Measurements from ENCODE around the gene ARMH1. TPM values are rescaled to one million over a fixed set of nuclear protein-coding genes. Genes with fewer than 3 reads are reported as not detected.
A peak's percentile ranks its signal among the peaks of the same experiment; 100 is the strongest.
"Not testable (repeated sequence)": the region's sequence is repeated elsewhere in the genome, so short reads cannot be mapped to it uniquely, and the experiment has no call there.

The ARMH1 gene
- polyA plus RNA-seq, 1 donor, result 7.3 TPM

DNA sequence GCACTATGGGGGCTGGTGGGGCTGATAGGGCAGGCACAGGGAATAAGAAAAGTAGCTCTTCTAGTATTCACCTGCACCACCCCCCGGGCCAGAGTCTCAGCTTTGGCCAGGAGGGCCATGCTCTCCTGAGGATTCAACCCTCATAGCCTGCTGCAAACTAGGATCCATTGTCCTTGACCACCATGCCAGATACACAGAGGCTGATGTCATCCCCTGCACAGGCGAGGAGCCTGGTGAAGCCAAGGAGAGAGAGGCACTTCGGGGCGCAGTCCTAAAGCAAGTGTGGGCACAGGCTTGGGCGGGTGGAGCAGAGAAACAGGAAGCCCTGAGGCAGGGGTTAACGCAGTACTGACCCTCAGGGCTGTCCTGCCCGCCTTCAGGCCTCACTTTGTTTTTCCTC is 29.7 kb upstream of the ARMH1 start:
- no peak for DNase-seq

DNA sequence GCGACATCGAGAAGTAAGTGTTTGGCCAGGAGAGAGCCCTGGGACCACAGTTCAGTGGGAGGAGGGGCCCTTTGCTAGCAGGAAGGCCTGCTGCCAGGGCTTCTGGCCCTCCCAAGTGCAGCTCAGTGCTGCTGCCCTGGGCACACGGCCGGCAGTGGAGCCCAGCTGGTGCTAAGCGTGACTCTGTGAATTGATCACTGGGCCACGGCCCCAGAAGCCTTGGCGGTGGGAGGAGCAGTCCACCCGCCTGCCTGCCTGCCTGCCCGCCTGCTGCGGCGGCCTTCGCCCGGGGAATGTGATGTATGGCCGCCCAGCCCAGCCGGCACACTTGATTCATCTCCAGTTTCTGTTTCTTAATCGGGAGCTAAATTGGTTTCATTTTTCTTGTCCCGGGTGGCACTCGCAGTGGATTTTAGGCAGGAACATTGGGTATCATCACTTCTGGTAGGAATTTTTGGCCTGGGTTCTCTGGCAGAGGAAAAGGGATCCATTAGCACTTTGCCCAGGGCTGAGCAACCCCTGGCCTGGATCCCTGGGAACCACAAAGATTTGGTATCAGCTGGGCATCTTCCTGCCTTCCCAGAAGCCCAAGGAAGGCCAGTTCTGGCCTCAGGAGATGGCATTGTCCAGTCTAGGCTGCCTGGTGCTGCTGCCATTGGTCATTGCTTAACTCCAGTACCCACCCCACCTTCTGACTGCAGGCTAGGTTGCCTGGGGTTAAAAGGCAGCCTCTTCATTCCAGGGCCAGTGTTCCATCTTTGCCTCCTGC is 28.9 kb upstream of the ARMH1 start:
- DNase-seq, result no peak

DNA sequence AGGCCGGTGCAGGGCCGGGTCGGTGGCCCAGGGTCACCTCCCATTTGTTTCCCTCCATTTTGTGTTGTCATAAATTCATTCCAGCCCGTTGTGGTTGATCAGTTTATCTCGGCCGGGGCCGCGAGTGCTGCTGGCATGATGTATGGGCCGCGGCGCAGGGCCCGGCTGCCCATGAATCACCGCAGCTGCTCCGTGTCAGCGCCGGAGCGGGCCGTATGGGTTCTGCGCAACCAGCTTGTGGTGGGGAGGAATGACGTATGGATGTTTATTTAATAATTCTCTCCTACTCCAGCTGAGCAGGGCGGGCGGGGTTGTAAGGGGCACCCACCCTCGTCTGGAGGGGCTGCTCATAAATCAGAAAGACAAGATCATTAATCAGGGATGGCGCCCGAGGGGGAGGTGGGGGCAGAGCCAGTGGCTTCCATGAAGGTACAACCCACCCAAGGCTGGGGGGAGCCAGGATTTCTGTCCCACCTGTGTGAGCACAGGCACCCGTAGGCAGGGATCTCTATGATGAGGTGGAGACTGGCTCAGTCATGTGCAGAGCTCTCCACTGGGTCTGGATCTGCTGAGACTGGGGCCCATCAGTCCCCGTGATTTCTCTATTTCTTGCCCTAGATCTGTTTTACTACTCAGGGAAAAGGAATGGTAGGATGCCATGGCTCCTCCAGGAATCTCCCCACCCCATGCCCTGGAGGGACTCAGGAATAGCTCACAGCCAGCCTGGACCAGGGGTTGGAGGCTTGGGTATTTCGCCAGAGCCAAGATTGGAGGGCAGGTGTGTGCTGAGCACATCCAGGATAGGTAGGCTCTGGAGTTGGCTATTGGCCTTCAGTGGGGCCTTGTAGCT is 28.0 kb upstream of the ARMH1 start:
- DNase-seq, result no peak

DNA sequence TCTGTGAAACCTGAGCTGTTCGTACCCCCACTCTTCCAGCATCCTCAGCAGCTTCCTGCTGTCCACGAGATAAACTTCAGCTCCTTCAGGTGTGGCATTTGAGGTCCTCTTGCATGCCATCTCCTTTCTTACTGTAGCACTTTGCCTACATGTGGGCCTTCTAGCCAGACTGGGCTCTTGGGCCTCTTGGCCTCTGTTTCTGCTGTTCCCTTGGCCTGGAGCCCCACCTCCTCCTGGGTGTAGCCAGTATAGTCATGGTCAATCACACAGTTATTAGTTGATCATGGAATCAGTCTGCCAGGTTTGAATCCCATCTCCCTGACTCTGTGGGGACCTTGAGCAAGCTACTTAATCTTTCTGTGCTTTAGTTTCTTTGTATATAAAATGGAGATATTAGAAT is 26.6 kb upstream of the ARMH1 start:
- DNase-seq, result no peak

DNA sequence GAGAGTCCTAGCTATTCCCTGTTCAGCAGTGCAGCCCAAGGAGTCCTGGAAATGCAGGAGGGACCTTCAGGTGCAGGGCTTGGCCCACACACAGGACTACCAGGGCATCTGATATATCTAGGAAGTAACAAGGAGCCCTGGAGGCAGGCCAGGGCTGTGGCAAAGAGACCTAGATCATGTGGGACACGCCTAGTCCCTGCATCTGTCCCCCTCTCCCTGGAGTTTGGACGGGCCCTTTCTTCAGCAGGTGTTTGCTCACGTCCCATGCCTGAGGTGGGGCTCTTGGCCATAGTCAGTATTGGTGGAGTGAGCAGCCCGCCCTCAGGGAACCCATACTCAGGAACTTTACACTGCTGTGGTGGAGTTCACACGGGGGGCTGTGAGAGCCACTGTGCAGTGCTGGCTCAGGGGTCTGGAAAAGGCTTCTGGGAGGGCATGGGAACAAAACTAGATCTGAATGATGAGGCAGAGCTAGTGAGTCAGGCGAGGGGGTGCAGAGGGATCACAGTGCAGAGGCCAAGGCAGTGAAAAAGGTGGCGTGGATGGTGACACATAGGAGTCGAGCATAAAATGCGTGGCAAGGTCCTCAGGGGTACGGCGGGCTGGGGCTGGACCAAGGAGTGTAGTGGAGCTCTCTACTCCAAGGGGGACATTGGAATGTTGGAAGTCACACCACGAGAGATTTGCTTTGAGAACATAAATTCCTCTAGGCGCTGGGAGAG is 25.8 kb upstream of the ARMH1 start:
- DNase-seq, result no peak

DNA sequence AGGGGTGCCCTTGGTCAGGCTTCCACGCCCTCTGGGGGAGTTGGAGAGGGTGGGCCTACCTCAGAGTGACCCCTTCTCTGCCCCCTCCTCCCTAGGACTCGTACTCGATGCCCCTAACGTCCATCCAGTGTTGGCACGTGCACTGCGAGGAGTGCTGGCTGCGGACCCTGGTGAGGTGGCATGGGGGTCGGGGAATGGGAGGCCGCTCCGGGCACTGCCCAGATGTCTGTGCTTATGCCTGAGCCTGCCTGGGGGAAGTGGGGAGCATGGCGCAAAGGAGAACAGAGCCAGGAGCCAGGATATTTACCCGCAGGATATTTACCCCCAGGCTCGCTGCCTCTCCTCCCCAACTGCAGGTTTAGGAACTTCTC is 24.7 kb upstream of the ARMH1 start:
- no peak for DNase-seq

DNA sequence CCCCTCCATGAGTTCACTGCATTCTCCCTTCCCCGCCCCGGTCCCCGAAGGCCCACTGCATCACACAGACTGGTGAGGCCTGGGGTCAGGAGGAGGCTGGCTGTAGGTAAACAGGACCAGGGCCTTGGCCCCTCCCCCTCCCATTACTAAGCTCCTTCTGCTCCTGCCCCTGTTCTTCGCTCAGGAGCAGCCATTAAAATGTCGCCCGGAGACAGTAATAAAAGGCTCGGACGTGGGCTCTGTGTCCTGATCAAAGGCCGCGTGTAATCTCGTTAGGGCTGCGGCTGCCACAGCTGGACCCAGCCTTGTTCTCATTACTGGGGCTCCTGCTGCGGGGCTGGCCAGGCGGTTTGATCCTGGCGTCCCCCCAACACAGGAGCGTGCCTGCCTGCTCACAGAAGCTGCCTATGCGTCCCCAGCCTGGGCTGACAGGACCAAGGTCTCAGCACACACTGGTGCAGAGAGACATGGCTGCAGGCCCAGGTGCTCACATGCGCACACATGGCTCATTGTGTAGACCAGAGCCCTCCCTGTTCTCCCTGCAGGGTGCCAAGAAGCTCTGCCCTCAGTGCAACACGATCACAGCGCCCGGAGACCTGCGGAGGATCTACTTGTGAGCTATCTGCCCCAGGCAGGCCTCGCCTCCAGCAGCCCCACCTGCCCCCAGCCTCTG is 24.2 kb upstream of the ARMH1 start:
- DNase-seq, result no peak

DNA sequence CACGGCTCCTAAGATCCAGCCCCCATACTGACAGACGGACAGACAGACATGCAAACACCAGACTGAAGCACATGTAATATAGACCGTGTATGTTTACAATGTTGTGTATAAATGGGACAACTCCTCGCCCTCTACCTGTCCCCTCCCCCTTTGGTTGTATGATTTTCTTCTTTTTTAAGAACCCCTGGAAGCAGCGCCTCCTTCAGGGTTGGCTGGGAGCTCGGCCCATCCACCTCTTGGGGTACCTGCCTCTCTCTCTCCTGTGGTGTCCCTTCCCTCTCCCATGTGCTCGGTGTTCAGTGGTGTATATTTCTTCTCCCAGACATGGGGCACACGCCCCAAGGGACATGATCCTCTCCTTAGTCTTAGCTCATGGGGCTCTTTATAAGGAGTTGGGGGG is 23.4 kb upstream of the ARMH1 start:
- DNase-seq, result no peak

DNA sequence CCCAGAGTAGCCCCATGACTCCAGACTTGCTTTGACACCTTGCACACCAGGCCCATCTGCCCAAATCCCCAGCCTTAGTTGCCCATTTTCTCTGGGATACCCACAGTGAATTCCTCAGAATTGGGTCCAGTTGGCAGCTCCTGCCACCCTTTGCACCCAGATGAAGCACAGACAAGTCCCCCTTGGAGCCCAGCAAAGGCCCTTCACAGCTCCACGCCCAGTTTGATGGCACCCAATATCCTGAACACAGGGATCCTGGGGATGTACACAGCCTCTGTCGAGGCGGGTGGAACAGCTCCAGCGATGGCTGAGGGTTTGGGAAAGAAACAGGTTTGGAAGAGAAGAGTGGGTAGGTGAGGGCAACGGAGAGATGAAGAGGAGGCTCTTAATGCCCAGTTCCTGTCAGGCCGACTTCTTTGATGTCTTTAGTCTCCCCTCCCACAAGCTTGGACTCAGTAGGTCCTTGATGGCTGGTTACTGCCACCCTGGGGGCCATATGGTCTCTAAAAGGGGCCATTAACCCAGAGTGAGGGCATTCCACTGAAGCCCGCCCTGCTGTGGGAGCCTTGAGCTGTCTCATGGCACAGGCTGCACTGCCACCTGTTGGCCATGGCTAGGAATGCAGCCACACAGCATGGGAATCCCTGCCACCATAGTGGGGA is 21.9 kb upstream of the ARMH1 start:
- DNase-seq, result peak; percentile 72

DNA sequence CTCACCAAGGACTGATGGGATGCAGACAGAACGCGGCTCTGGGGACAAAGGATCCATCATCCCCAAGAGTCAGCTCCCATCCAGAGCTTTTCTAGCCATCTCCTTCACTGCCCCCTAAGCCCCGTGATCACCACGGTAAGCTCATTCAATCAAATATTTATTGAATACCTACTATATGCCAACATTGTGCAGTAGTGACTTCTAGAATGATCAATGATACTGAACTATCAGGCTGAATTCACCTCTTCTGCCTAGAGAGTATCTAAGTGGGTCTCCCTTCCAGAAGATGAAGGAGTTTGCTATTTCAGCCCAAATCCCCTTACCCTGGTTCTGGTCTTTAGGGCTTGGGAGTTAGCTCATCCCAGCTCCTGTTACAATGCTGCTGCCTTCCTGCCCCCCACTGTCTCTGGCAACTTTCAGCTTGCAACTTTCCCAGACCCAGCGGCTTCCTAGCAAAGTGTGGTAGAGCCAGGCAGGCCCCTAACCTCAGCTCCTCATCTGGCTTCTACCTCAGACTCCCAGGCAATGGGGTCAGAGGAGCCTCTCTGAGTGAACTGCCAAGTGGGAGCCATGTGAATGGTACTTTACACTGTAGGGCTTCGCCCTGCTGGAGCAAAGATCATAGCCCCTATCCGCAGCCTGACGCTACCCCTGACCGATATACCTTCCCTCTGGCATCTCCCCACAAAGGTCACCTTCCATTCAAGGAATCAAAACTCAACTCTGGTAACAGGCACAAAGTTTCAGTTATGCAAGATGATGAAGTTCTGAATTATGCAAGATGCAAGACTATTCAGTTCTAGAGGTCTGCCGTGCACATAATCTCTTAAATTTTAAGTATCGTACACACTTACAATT is 21.2 kb upstream of the ARMH1 start:
- DNase-seq, result no peak

DNA sequence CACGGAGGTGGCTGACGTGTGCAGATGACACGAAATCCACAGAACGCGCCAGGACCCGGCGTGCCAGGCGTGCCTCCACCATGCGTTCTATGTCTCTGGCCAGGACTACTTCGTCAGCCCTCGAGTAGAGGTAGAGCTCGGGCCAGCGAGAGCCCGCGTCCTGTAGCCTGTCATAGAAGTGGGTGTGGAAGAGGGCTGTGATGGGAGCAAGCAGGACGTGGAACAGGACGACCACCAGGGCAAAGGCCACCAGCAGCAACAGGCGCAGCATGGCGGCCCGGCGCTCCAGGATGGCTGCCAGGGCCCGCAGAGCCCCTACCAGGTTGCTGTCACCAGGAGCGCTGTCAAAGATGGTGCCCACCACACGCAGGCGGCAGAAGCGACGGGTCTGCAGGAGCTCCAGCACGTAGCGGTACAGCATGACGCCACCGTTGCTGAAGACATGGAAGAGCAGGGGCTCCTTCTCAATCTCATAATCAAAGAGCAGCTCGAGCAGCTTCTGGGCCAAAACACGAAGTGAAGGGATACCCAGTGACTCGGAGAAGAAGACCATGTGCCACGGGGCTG is 19.8 kb upstream of the ARMH1 start:
- no peak for DNase-seq

DNA sequence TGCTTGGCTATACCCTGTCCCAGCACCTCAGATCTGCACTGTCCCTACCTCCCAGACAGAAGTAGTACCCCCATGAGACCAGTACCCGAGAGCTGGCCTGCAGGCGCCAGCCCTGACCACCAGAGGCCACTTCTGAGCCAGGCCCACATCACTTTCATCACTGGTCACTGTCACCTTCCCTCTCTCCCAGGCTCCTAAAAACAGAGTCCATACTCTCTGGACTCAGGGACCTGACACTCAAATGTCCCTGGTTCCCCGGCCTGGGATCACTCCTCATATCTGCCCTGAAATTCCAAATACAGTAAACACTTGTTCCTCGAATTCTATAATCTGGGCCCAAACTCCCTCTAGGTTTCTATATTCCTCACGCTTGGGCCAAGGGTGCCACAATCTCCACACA is 18.9 kb upstream of the ARMH1 start:
- no peak for DNase-seq

DNA sequence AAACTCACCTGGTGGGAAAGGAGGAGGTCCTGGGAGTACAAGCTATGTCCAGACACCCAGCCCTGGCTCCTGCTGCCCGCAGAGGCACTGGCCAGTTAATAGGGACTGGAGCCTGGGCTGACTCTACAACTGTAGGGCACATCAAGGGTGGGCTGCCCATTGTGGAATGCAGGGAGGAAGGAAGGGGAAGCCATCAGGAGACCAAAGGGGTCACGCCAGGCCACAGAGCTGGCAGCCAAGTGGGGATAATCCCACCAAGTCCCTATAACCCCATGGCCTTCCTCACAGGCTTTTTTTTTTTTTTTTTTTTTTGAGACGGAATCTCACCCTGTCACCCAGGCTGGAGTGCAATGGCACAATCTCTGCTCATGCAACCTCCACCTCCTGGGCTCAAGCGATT is 14.9 kb upstream of the ARMH1 start:
- no peak for DNase-seq

DNA sequence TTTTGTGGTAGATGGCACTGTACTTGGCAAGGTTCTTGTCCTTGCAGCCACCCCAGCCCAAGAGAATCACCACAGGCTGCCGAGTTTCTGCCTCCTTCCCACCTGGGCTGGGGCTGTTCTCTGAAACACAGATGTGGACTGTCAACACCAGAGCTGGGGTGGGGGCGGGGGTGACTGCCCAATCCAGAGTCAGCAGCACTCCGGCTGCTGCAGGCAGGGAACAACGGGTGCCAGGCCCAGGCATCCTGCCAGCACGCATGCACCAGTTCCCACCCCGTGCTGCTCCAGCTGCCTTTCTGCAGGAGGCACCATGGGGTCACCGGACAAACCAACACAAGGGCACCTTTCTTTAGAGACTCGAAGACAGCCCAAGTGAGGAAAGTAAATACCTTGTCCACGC is 14.3 kb upstream of the ARMH1 start:
- no peak for DNase-seq

DNA sequence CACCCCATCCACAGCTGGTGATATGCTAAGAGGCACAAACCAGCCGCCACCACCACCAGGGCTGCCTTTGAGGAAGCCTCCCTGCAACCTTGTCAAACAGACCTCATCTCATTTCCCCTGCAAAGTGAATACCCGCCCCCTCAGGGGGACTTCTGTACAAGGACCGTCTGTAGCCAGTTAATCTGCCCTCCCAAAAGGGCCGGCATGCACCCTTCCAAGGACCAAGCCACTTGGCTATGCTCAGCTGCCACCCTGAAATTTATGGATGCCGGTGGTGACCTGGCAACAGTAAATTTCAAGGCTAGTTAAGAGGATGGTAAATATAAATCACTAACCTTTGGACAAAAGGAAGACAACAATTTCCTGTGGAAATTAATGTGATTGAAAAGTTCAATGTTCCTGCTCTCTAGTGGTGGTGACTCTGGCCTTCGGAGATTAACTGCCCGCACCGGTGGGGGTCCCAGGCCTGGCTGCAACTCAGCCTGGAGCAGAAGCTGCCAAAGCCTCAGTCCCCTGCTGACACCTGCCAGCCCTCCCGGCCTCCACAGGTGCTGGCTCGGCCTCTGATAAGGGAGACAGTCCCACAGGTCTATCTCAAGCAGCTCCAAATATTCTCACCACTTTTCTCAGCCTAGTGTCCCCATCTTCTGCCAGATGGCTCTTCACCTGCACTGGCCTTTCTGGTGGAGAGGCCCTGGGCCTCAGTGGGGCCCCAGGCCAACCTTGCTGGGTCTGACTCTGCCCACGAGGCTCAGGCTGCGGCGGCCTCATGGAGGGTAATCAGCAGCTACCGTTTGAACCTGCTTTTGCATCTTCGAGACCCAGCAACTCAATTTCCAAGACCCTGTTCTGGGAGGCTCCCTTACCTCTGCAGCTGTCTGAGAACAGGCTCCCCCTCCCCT is 12.5 kb upstream of the ARMH1 start:
- peak; percentile 55 for DNase-seq

DNA sequence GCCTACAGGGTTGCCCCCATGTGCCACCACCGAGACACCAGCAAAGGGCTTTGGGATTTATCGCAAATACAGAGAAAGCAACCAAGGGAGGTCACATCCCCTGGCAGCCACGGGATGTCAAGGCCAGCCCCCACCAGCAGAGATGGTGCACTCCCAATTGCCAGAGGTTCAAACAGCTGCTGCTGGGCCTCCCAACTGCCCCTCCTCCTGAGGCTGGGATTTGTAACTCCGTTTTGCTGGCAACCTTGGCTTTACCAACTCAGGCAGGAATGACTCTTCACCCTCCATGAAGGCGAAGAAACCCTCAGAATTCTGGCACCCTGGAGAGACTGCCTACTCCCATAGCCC is 11.9 kb upstream of the ARMH1 start:
- DNase-seq, result no peak

DNA sequence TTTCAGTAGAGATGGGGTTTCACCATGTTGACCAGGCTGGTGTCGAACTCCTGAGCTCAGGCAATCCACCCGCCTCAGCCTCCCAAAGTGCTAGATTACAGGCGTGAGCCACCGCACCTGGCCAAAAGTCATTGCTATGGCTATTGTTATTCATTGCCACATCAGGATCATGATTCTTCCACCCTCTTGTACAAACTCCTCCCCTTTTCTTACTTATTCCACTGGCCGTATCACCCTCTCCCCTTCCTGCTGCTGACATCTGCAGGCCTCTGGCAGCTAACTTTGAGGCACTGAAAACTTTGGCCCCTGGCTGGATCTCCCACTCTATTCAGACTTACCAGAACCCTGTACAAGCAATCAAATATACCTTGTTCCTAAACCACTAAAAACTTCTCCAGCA is 11.1 kb upstream of the ARMH1 start:
- DNase-seq, result no peak

DNA sequence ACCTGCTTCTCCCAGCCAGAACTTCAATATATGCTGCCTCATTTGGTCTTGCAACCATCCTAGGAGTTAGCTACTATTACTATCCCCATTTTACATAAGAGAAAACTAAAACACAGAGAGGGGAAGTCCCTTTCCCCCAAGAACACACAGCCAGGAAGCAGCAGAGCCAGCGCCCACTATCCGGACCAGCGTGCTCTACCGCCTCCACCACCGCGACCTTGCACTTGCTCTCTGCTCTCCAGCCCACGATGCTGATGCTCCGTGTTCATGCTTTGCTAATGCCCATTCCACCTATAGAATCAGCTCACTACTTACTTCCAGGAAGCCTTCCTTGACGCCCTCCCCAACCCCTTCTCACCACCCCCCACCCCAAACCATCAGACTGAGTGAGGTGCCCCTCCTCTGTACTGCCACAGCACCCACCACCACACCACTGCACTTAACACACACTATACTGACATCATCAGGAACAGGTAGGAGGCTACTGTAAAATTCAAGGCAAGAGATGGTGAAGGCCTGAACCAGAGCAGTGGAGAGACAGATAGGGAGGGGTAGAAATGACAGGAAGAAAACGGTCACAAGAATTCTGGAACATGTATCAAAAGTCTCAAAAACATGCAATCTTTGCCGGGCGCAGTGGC is 9.7 kb upstream of the ARMH1 start:
- no peak for DNase-seq

DNA sequence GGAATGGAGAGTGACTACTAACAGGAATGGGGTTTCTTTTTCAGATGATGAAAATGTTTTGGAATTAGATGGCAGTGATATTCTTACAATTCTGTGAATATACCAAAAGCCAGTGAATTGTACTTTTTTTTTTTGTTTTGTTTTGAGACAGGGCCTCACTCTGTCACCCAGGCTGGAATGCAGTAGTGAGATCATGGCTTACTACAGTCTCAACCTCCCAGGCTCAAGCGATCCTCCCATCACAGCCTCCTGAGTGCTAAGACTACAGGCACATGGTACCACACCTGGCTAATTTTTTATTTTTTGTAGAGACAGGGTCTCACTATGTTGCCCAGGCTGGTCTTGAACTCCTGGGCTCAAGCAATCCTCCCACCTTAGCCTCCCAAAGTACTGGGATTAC is 7.8 kb upstream of the ARMH1 start:
- DNase-seq, result not testable (repeated sequence)
